K562 (cell line): ENCODE results near the gene SLC35F5. TPM values are rescaled to one million over a fixed set of nuclear protein-coding genes. Genes with fewer than 3 reads are reported as not detected.

ENCODE experiments used
- ATAC-seq: fragments of 200-7000 bp; cut with Tn5 transposase; 3 replicates; pipeline ENCODE4 v1.9.1; 2020; ENCODE audit warnings: moderate library complexity
- BruUV-seq: library from RNA; stranded (reverse); fragments of 400-500 nt; replicated peaks from 2 replicates; lab custom pipeline; 2021; lab: Mats Ljungman, UMichigan
- CTCF ChIA-PET: fragments of 300-600 bp; formaldehyde crosslinking; extraction: SDS; loops from one replicate; lab custom pipeline; 2021; ENCODE audit warnings: low intra/inter-chr PET ratio; lab: Yijun Ruan, JAX
- POLR2A ChIA-PET: fragments of 300-600, 350-650 bp; sonication (Branson Sonifier 250); formaldehyde crosslinking; extraction: SDS; loops from one replicate; lab custom pipeline; 2021; ENCODE audit warnings: antibody characterized with exemption, inconsistent platforms; lab: Yijun Ruan, JAX
- DNase-seq, 4 experiments: peaks; one replicate each; pipeline versions ENCODE4 v3.0.0 to v3.0.0-alpha.2; 2011 to 2018; ENCODE audit warnings: low spot score in 3 of 4, mixed read lengths in 3 of 4; ENCODE audit errors: extremely low read depth in 1 of 4
- FAIRE-seq: peaks from 2 replicates; lab custom pipeline; 2011; peaks lifted over from hg19 to GRCh38; lab: Jason Lieb, UNC
- H2AFZ ChIP-seq: 2 replicates; pipeline ENCODE4 v1.6.0; 2011; ENCODE audit warnings: low read depth, low read length, control low read depth, inconsistent platforms
- H3K27ac ChIP-seq: fragments of 200-600 bp; 3 replicates; pipeline ENCODE4 v1.8.0; 2011; ENCODE audit warnings: low read depth, mild to moderate bottlenecking, control low read depth, inconsistent platforms, low read length, moderate library complexity, mixed read lengths; ENCODE audit errors: extremely low read depth
- H3K27me3 ChIP-seq, 2 experiments: fragments of 300-600 bp in 1 of 2; 2 replicates in 1 of 2; 3 replicates in 1 of 2; pipeline versions ENCODE4 v1.6.0 to v1.8.0; 2011; ENCODE audit warnings: inconsistent platforms in 2 of 2, low read length in 2 of 2, mild to moderate bottlenecking in 1 of 2, mixed read lengths in 1 of 2, moderate library complexity in 1 of 2; ENCODE audit not compliant: control insufficient read depth in 2 of 2, insufficient read depth in 2 of 2
- H3K36me3 ChIP-seq: fragments of 300-600 bp; 3 replicates; pipeline ENCODE4 v1.8.0; 2011; ENCODE audit warnings: mild to moderate bottlenecking, low read length, inconsistent platforms; ENCODE audit not compliant: control insufficient read depth, insufficient read depth
- H3K4me1 ChIP-seq, 2 experiments: fragments of 200-600 bp in 1 of 2; replicated peaks in 1 of 2; 2 replicates in 1 of 2; 3 replicates in 1 of 2; pipeline versions ENCODE4 v1.5.1 to v1.8.0; 2011; ENCODE audit warnings: inconsistent platforms in 2 of 2, low read length in 2 of 2, mild to moderate bottlenecking in 1 of 2, mixed read lengths in 1 of 2, moderate library complexity in 1 of 2; ENCODE audit not compliant: control insufficient read depth in 2 of 2, insufficient read depth in 2 of 2
- H3K4me2 ChIP-seq: 2 replicates; pipeline ENCODE4 v1.6.1; 2011; ENCODE audit warnings: low read length, control low read depth, inconsistent platforms, mixed read lengths; ENCODE audit not compliant: insufficient read depth
- H3K4me3 ChIP-seq: fragments of 200-600 bp; sonication (generic), shearing (Covaris generic); 2 replicates; pipeline ENCODE4 v1.5.1; 2016; ENCODE audit warnings: control low read depth, inconsistent platforms
- H3K79me2 ChIP-seq: fragments of 200-600 bp; 3 replicates; pipeline ENCODE4 v1.8.0; 2011; ENCODE audit warnings: low read length, inconsistent platforms; ENCODE audit not compliant: control insufficient read depth, insufficient read depth
- H3K9ac ChIP-seq, 2 experiments: 2 replicates each; pipeline versions ENCODE4 v1.6.0 to v1.6.1; 2011; ENCODE audit warnings: low read depth in 2 of 2, low read length in 2 of 2, control low read depth in 1 of 2, inconsistent platforms in 1 of 2, mild to moderate bottlenecking in 1 of 2, mixed read lengths in 1 of 2; ENCODE audit not compliant: insufficient read depth in 1 of 2
- H3K9me1 ChIP-seq: one replicate; pipeline ENCODE4 v1.6.0; 2011; ENCODE audit warnings: inconsistent platforms, mild to moderate bottlenecking, low read length, moderate library complexity; ENCODE audit not compliant: control insufficient read depth, insufficient read depth
- H3K9me3 ChIP-seq: replicated peaks from 2 replicates; pipeline ENCODE4 v1.5.1; 2011; ENCODE audit warnings: low read depth, low read length, inconsistent platforms; ENCODE audit not compliant: control insufficient read depth, insufficient read depth
- H4K20me1 ChIP-seq: replicated peaks from 2 replicates; pipeline ENCODE4 v1.6.1; 2011; ENCODE audit warnings: low read length, inconsistent platforms, mixed read lengths; ENCODE audit not compliant: control insufficient read depth, insufficient read depth
- CAMTA2 ChIP-seq: fragments of 250-450 bp; sonication (Bioruptor Pico); conservative IDR thresholded peaks from 2 replicates; pipeline ENCODE4 v1.5.1; 2022
- DIDO1 ChIP-seq: fragments of 450-650 bp; IDR thresholded peaks from 2 replicates; pipeline ENCODE4 v1.6.1; 2016; ENCODE audit warnings: low read depth, missing biosample characterization, missing genetic modification characterization
- E2F1 ChIP-seq: sonication (generic); formaldehyde crosslinking; IDR thresholded peaks from 2 replicates; pipeline ENCODE4 v1.8.1; 2023; ENCODE audit warnings: mild to moderate bottlenecking, missing genetic modification reagents, moderate library complexity
- MAFG ChIP-seq: fragments of 450-650 bp; conservative IDR thresholded peaks from 2 replicates; pipeline ENCODE4 v1.6.1; 2016; ENCODE audit warnings: missing genetic modification characterization, missing compliant biosample characterization
- WGBS: fragments of 100-300 bp; shearing (Covaris generic); methylation state at CpG from one replicate; pipeline ENCODE4 v1.1.6; 2016; ENCODE audit warnings: low coverage, mixed read lengths; ENCODE audit not compliant: insufficient coverage; ENCODE audit errors: missing lambda C conversion rate; 5-methylcytosine and 5-hydroxymethylcytosine counted together
- in situ Hi-C: fragments of 300-500 bp; cut with MboI; formaldehyde crosslinking; loops from 4 replicates; pipeline ENCODE4 v1.15.0; 2018; ENCODE audit warnings: inconsistent platforms, mixed read lengths
- intact Hi-C: fragments of 100-400 bp; cut with micrococcal nuclease; formaldehyde crosslinking; loops from 2 replicates; pipeline ENCODE4 v1.14.2; 2022
- polyA plus RNA-seq, 8 experiments: library from polyadenylated mRNA; depleted of rRNA in 4 of 8; stranded (reverse) in 5 of 8; unstranded in 3 of 8; fragments of >200 nt; fragmentation: Nextera tagmentation in 2 of 8; fragmentation: Illumina TruSeq in 1 of 8; extraction: Ambion mirVana in 2 of 8; extraction: Trizol in 1 of 8; gene quantifications; 2 replicates each; pipeline versions ENCODE4 v1.2.1 to v1.2.3, GENCODE V29; 2011 to 2014; ENCODE audit warnings: inconsistent platforms in 1 of 8, missing spikeins in 1 of 8
- total RNA-seq, 7 experiments: library from RNA; depleted of rRNA in 6 of 7; stranded (reverse); fragments of >200 nt in 6 of 7; fragmentation: Illumina TruSeq in 2 of 7; extraction: Trizol in 2 of 7; gene quantifications; 2 replicates each; pipeline versions ENCODE4 v1.2.1 to v1.2.3, GENCODE V29; 2011 to 2021; ENCODE audit warnings: low replicate concordance in 1 of 7

SLC35F5 gene
- total and polyA plus RNA-seq, 9 of the 15 experiments (the other 6 are each of a cell fraction or from before 2014, with no cell fraction given), result 4.9 to 50.7 (median 30.5) TPM

- Histone ChIP-seq H3K36me3 (no peaks in the 10 kb centered on the region), H2AFZ (no peak overlapping the region), H3K9me3 (no peaks in the 10 kb centered on the region), H3K4me1 (peaks cover 3 to 14% of the 10 kb centered on the region in 2 experiments; a peak in 2 of 5 replicates), H3K27me3 (no peaks in the 10 kb centered on the region), H3K9ac (no peak overlapping the region), H3K27ac (no peak overlapping the region), H3K4me3 (no peak overlapping the region), H3K4me2 (no peak overlapping the region), H3K79me2 (peaks cover 20% of the 10 kb centered on the region), H4K20me1 (no peaks in the 10 kb centered on the region), H3K9me1 (no peaks in the 10 kb centered on the region)
- ATAC-seq (no peak), FAIRE-seq (no peak), DNase-seq (no peak)
- ChIA-PET CTCF (no interaction called here), POLR2A (interaction anchor here (1.6 kb wide), 1 partner anchor 9 kb away, joined by 4 read pairs; no protein-coding TSS in a partner anchor)
- intact Hi-C loops, result no loop called here
- 0% methylated on average over 1 of the region's 1 CpG for WGBS
- in situ Hi-C loops, result no loop called here
- TF ChIP-seq MAFG (tag) (no peak), CAMTA2 (CRISPR knock-in tag) (no peak), E2F1 (CRISPR knock-in tag) (no peak), DIDO1 (tag) (no peak)
- BruUV-seq, result no TSS peak
Observed at GRCh38 chr2:113760400-113760799, 4.0 kb upstream of the SLC35F5 start.
